GM19438 (cell line): ENCODE data around the gene ADGRD1.

Source experiments
- ATAC-seq: cut with Tn5 transposase; IDR thresholded peaks from one replicate; pipeline ENCODE4 v1.9.1; 2021; ENCODE audit warnings: low read depth; ENCODE audit not compliant: unreplicated experiment

Gene ADGRD1

GRCh38 chr12:131130311-131130911 is 176.7 kb downstream of the ADGRD1 start:
- no peak for ATAC-seq

GRCh38 chr12:131131077-131131807 is 177.5 kb downstream of the ADGRD1 start:
- ATAC-seq = no peak

GRCh38 chr12:131131808-131132117 is 178.1 kb downstream of the ADGRD1 start:
- ATAC-seq = no peak

GRCh38 chr12:131132118-131132892 is 178.6 kb downstream of the ADGRD1 start:
- peak; percentile 82 for ATAC-seq

- no peak for ATAC-seq
These were observed 179.6 kb downstream of the ADGRD1 start for GRCh38 chr12:131133015-131133905.

DNA sequence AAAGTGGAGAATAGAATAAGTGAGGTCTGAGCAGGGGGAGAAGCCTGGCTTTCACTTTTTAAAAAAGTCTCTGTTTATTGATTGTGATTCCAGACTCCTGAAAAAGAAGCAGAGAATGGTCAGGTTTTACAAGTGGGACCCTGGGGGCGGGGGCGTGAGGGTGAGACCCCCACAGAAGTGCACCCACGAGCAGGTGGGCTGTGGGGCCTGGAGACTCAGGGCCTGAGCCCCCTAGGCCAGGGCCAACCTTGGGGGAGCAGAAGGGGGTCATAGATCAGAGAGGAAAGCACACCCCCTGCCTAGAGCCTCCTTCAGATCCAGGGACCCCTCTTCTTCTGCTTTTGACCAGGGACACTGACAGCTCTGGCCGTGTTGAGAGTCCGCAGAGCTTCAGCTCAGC is 180.3 kb downstream of the ADGRD1 start:
- no peak for ATAC-seq

- ATAC-seq = no peak
These were observed 181.0 kb downstream of the ADGRD1 start for GRCh38 chr12:131134523-131135310.

DNA sequence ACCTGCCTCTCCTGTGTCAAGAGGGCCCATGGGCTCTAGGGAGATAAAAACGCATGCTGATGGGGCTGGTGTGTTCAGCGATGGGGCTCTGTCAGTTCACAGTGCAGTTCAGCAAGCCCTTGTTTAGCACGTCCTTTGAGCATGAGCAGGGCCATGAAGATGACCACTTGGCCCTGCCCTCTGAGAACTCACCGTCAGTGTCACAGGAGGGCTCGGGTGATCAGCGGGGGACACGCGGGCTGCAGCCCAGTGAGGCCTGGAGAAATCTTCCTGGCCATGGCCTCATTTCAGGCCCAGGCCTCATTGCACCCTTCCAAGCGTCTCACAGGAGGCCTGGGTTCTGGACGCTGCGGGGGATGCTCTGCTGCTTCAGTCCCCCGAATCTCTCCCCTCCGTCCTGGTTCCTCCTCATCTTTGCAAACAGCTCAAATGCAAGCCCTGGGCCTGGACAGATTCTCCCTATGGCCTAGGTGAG is 181.6 kb downstream of the ADGRD1 start:
- no peak for ATAC-seq

GRCh38 chr12:131135786-131136538 is 182.3 kb downstream of the ADGRD1 start:
- no peak for ATAC-seq

- ATAC-seq = no peak
These were observed 182.8 kb downstream of the ADGRD1 start for GRCh38 chr12:131136539-131136872.

- no peak for ATAC-seq
These were observed 183.5 kb downstream of the ADGRD1 start for GRCh38 chr12:131137009-131137835.

GRCh38 chr12:131137836-131138637 is 184.3 kb downstream of the ADGRD1 start:
- ATAC-seq = no peak

GRCh38 chr12:131138638-131139362 is 185.1 kb downstream of the ADGRD1 start:
- ATAC-seq = no peak

DNA sequence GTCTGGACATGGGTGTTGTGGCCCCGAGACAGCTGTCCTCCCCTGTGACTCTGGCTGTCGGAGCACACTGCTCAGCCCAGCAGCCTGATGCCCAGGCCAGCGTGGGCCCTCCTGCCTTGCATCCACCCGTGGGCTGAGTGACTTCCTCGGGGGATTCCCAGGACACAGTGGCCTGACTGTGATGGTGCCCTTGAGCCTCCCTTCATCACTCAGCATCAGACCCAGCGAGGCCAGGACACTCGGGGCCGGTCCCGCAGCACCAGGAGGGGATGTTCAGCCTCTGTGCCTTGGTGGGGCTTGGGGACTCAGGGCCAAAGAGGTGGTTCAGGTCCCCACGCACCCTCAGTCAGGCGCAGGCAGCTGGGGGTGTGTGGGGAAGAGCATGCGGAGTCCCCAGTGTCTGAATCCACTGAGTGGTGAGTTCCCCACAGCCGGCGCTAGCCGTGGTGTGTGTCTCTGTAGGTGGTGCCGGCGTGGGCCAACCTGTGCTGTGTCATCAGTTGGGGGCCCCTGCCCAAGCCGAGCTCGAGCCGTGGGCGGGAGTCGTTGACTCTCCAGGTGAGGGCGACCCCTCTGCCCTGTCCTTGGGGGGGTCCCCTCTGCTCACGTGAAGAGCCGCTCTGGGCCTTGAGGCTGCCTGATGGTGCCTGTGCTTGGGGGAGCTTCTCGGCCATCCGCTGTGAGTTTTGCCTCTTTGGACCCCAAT is 185.8 kb downstream of the ADGRD1 start:
- ATAC-seq = no peak

- no peak for ATAC-seq
These were observed 186.3 kb downstream of the ADGRD1 start for GRCh38 chr12:131140069-131140435.

GRCh38 chr12:131140697-131141096 is 187.0 kb downstream of the ADGRD1 start:
- ATAC-seq = no peak
